ENCODE measurements around the gene FAM89B. TPM values are rescaled to one million over a fixed set of nuclear protein-coding genes. Genes with fewer than 3 reads are reported as not detected.
A peak's percentile ranks its signal among the peaks of the same experiment; 100 is the strongest.

FAM89B gene
- total and polyA plus RNA-seq, 2 donors (not counting 1 experiment from before 2014, with no cell fraction given), result 17.5 to 18.2 TPM

DNA sequence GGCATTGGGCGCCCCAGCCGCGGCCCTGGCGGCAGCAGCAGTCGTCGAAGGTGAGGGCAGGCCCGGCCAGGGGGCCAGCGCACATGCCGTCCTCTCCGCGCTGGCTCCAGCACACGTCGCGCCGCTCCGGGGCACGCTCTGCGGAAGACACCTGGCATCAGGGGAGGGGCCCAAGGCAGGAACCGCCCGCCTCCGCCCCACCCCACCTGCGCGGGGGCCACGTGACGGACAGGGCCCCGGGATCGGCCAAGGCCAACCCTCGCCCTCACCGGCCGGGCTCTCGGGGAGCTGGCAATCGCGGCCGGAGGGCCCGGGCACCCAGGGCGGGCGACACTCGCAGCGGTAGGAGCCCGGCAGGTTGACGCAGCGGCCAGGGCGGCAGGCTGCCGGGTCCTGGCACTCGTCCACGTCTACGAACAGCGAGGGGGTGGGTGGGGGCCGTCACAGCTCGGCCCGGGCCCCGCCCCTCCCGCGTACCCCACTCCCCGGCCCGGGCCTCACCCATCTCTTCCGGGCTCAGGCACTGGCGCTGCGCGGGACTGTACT, 32.5 kb upstream of the FAM89B start:
- DNase-seq (ENCODE audit: low read depth in 2 of 2), result no peak
- peak overlapping the region; percentile 31 to 54 (median 46) for H3K4me3 ChIP-seq (replicated peaks in 1 of 4; ENCODE audit: control extremely low read depth in 1 of 4, insufficient read depth in 1 of 4, low read depth in 3 of 4, low read length in 4 of 4)
- H3K9me3 ChIP-seq (ENCODE audit: control insufficient read depth, insufficient read depth, low read depth, low read length), result no peaks in the 10 kb centered on the region
- H3K4me2 ChIP-seq (ENCODE audit: extremely low read depth, insufficient read depth, low read length), result peak overlapping the region; percentile 85
- no peak overlapping the region for H2AFZ ChIP-seq (ENCODE audit: low read length)
- peaks cover 8% of the 10 kb centered on the region for H3K4me1 ChIP-seq (ENCODE audit: control insufficient read depth, extremely low read depth, insufficient read depth, low read length)
- peak overlapping the region; percentile 59 for H3K27ac ChIP-seq (ENCODE audit: insufficient read depth, low read length)
- no peaks in the 10 kb centered on the region for H3K27me3 ChIP-seq (ENCODE audit: control insufficient read depth, insufficient read depth, low read length)
- peaks cover 36% of the 10 kb centered on the region for H3K36me3 ChIP-seq (ENCODE audit: control insufficient read depth, insufficient read depth, low read length)
- H3K79me2 ChIP-seq (ENCODE audit: control insufficient read depth, insufficient read depth, low read length), result no peaks in the 10 kb centered on the region
- no peak for TF ChIP-seq EZH2 (IDR thresholded peaks at IDR 0.05; ENCODE audit: low read length, missing control alignments)
- TF ChIP-seq, protein P1, sequence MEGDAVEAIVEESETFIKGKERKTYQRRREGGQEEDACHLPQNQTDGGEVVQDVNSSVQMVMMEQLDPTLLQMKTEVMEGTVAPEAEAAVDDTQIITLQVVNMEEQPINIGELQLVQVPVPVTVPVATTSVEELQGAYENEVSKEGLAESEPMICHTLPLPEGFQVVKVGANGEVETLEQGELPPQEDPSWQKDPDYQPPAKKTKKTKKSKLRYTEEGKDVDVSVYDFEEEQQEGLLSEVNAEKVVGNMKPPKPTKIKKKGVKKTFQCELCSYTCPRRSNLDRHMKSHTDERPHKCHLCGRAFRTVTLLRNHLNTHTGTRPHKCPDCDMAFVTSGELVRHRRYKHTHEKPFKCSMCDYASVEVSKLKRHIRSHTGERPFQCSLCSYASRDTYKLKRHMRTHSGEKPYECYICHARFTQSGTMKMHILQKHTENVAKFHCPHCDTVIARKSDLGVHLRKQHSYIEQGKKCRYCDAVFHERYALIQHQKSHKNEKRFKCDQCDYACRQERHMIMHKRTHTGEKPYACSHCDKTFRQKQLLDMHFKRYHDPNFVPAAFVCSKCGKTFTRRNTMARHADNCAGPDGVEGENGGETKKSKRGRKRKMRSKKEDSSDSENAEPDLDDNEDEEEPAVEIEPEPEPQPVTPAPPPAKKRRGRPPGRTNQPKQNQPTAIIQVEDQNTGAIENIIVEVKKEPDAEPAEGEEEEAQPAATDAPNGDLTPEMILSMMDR (conservative IDR thresholded peaks at IDR 0.05 in 1 of 2, IDR thresholded peaks at IDR 0.05 in 1 of 2; ENCODE audit: low read depth in 1 of 2, low read length in 2 of 2), result no peak
- H3K9ac ChIP-seq (ENCODE audit: insufficient read depth, low read length), result peak overlapping the region; percentile 30
- no peaks in the 10 kb centered on the region for H4K20me1 ChIP-seq (ENCODE audit: control insufficient read depth, extremely low read depth, insufficient read depth, low read length)

DNA sequence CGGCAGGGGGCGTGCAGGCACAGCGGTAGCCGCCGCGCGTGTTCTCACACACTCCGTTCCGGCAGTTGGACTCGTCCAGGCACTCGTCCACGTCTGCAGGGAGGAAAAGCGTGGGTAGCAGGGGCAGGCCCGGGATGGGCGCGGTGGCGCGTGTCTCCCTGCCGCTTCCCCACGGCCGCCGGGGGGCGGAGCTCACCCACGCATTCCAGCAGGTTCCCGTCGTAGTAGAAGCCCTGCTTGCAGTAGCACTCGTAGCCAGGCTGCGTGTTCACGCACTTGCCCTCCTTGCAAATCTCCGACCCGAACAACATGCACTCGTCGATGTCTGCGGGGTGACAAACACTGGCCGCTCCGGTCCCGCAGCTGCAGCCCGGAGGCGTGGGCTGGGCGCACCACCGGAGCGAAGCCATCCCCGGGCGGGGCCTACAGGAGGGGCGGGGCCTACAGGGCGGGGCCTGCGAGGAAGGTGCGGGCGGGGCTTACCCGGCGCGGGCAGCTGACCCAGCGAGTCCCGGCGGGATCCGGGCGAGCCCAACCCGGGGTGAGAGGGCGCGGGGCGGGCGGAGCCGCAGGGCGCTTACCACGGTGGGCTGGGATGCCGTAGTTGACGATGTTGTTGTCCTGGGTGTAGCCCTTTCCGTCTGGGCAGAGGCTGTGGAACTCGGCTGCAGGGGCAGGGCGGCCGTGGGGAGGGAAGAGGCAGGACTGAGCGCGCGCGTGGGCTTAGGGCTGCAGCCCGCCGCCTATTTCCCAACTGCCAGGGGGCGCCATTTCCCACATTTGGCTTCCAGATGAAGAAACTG, 31.8 kb upstream of the FAM89B start:
- peak overlapping the region; percentile 65 for H2AFZ ChIP-seq (ENCODE audit: low read length)
- DNase-seq (ENCODE audit: low read depth in 2 of 2), result peak; percentile 85 to 89
- H3K4me3 ChIP-seq (replicated peaks in 1 of 4; ENCODE audit: control extremely low read depth in 1 of 4, insufficient read depth in 1 of 4, low read depth in 3 of 4, low read length in 4 of 4), result peak overlapping the region; percentile 31 to 54 (median 46)
- H3K27me3 ChIP-seq (ENCODE audit: control insufficient read depth, insufficient read depth, low read length), result no peaks in the 10 kb centered on the region
- H3K9ac ChIP-seq (ENCODE audit: insufficient read depth, low read length), result no peak overlapping the region
- H4K20me1 ChIP-seq (ENCODE audit: control insufficient read depth, extremely low read depth, insufficient read depth, low read length), result no peaks in the 10 kb centered on the region
- H3K4me1 ChIP-seq (ENCODE audit: control insufficient read depth, extremely low read depth, insufficient read depth, low read length), result peaks cover 8% of the 10 kb centered on the region
- peak overlapping the region; percentile 85 for H3K4me2 ChIP-seq (ENCODE audit: extremely low read depth, insufficient read depth, low read length)
- H3K79me2 ChIP-seq (ENCODE audit: control insufficient read depth, insufficient read depth, low read length), result no peaks in the 10 kb centered on the region
- H3K9me3 ChIP-seq (ENCODE audit: control insufficient read depth, insufficient read depth, low read depth, low read length), result no peaks in the 10 kb centered on the region
- H3K36me3 ChIP-seq (ENCODE audit: control insufficient read depth, insufficient read depth, low read length), result peaks cover 35% of the 10 kb centered on the region
- peak overlapping the region; percentile 59 for H3K27ac ChIP-seq (ENCODE audit: insufficient read depth, low read length)
- TF ChIP-seq, protein P1 (conservative IDR thresholded peaks at IDR 0.05 in 1 of 2, IDR thresholded peaks at IDR 0.05 in 1 of 2; ENCODE audit: low read depth in 1 of 2, low read length in 2 of 2), result peak; percentile 72 to 85
- no peak for TF ChIP-seq EZH2 (IDR thresholded peaks at IDR 0.05; ENCODE audit: low read length, missing control alignments)

DNA sequence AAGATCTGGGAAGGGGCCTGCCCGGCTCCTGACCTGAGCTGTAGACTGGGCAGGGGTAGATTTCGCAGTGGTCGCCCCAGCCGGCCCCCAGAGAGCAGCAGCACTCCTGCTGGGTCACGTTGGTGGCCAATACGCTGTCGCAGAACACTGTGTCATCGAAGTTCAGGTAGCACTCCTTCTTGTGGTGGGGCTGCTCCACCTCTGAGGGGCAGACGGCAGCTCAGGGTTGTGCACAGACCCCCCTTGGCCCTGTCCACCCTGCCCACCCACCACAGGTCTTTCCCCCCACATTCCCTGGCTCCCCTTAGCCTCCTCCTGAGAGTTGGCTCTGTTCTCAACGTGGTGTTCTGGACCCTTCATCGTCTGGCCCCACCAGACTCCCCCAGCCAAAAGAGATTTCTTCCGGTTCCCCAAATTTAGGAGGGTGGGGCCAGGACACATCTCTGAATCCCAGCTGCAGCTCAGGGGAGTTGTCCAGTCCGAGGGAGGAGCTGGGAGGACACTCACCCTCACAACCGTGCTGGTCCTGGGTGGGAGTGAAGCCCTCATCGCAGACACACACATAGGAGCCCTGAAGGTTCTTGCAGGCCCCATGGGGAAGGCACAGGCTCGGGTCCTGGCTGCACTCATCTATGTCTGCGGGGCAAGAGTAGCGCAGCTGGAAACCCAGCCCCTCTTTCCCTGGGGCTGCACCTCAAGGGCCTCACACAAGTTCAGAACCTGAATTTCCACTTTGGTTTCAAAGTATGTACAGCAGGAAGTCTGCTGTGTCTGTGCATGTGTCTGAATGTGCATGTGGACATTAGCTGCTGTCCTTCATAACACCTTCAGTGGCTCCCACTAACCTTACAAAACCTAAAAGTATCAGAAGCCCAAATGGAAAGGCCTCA, 31.0 kb upstream of the FAM89B start:
- no peaks in the 10 kb centered on the region for H3K79me2 ChIP-seq (ENCODE audit: control insufficient read depth, insufficient read depth, low read length)
- no peaks in the 10 kb centered on the region for H3K27me3 ChIP-seq (ENCODE audit: control insufficient read depth, insufficient read depth, low read length)
- peak overlapping the region; percentile 30 for H3K27ac ChIP-seq (ENCODE audit: insufficient read depth, low read length)
- peak overlapping the region; percentile 8 to 54 (median 29) for H3K4me3 ChIP-seq (replicated peaks in 1 of 4; ENCODE audit: control extremely low read depth in 1 of 4, insufficient read depth in 1 of 4, low read depth in 3 of 4, low read length in 4 of 4)
- TF ChIP-seq, protein P1 (conservative IDR thresholded peaks at IDR 0.05 in 1 of 2, IDR thresholded peaks at IDR 0.05 in 1 of 2; ENCODE audit: low read depth in 1 of 2, low read length in 2 of 2), result no peak
- TF ChIP-seq EZH2 (IDR thresholded peaks at IDR 0.05; ENCODE audit: low read length, missing control alignments), result no peak
- H3K4me1 ChIP-seq (ENCODE audit: control insufficient read depth, extremely low read depth, insufficient read depth, low read length), result peaks cover 8% of the 10 kb centered on the region
- H3K4me2 ChIP-seq (ENCODE audit: extremely low read depth, insufficient read depth, low read length), result peak overlapping the region; percentile 65
- H4K20me1 ChIP-seq (ENCODE audit: control insufficient read depth, extremely low read depth, insufficient read depth, low read length), result no peaks in the 10 kb centered on the region
- H3K36me3 ChIP-seq (ENCODE audit: control insufficient read depth, insufficient read depth, low read length), result peaks cover 33% of the 10 kb centered on the region
- no peak overlapping the region for H2AFZ ChIP-seq (ENCODE audit: low read length)
- H3K9me3 ChIP-seq (ENCODE audit: control insufficient read depth, insufficient read depth, low read depth, low read length), result no peaks in the 10 kb centered on the region
- H3K9ac ChIP-seq (ENCODE audit: insufficient read depth, low read length), result no peak overlapping the region
- no peak for DNase-seq (ENCODE audit: low read depth in 2 of 2)

Measured in fibroblast of lung (primary cell).